Measurements from ENCODE around the gene RNF2. TPM values are rescaled to one million over a fixed set of nuclear protein-coding genes. Genes with fewer than 3 reads are reported as not detected.

RNF2 gene
- polyA plus RNA-seq, 1 experiment = 12.6 TPM

- H3K4me3 ChIP-seq (ENCODE audit: low read depth, low read length) = no peak overlapping the region
- no peak for TF ChIP-seq CTCF (IDR thresholded peaks at IDR 0.05; ENCODE audit: insufficient read depth, low read depth, low read length)
- peaks cover 1% of the 10 kb centered on the region; the same call in 1 of the 2 replicates for H3K36me3 ChIP-seq (ENCODE audit: control insufficient read depth, insufficient read depth, low read length)
- POLR2A ChIA-PET = no interaction called here
- DNase-seq (ENCODE audit: low read depth) = no peak
- no peaks in the 10 kb centered on the region for H3K27me3 ChIP-seq (ENCODE audit: control insufficient read depth, insufficient read depth, low read length)
- CTCF ChIA-PET = no interaction called here
Measured at GRCh38 chr1:185104083-185104482, 58.7 kb downstream of the RNF2 start.

GRCh38 chr1:185105121-185105520 lies 59.8 kb downstream of the RNF2 start:
- TF ChIP-seq CTCF (IDR thresholded peaks at IDR 0.05; ENCODE audit: insufficient read depth, low read depth, low read length) = no peak
- Histone ChIP-seq H3K36me3 (ENCODE audit: control insufficient read depth, insufficient read depth, low read length) (peaks cover 1% of the 10 kb centered on the region; the same call in 1 of the 2 replicates), H3K27me3 (ENCODE audit: control insufficient read depth, insufficient read depth, low read length) (no peaks in the 10 kb centered on the region), H3K4me3 (ENCODE audit: low read depth, low read length) (no peak overlapping the region)
- POLR2A ChIA-PET = no interaction called here
- DNase-seq (ENCODE audit: low read depth) = no peak
- CTCF ChIA-PET = interaction anchor here (0.9 kb wide), 1 partner anchor 39 kb away, joined by 4 read pairs; no protein-coding TSS in a partner anchor

- ChIA-PET CTCF (interaction anchor here (0.7 to 1.2 kb wide), 2 partner anchors 13 to 43 kb away, joined by 3 to 5 read pairs; no protein-coding TSS in a partner anchor), POLR2A (no interaction called here)
- H3K4me3 ChIP-seq (ENCODE audit: low read depth, low read length) = no peak overlapping the region
- TF ChIP-seq CTCF (IDR thresholded peaks at IDR 0.05; ENCODE audit: insufficient read depth, low read depth, low read length) = no peak
- no peaks in the 10 kb centered on the region for H3K27me3 ChIP-seq (ENCODE audit: control insufficient read depth, insufficient read depth, low read length)
- no peak for DNase-seq (ENCODE audit: low read depth)
- H3K36me3 ChIP-seq (ENCODE audit: control insufficient read depth, insufficient read depth, low read length) = peaks cover 1% of the 10 kb centered on the region; the same call in 1 of the 2 replicates
Measured at GRCh38 chr1:185108321-185108720, 63.0 kb downstream of the RNF2 start.

GRCh38 chr1:185110145-185110544 lies 64.8 kb downstream of the RNF2 start:
- no peak overlapping the region for H3K4me3 ChIP-seq (ENCODE audit: low read depth, low read length)
- TF ChIP-seq CTCF (IDR thresholded peaks at IDR 0.05; ENCODE audit: insufficient read depth, low read depth, low read length) = no peak
- CTCF ChIA-PET = no interaction called here
- POLR2A ChIA-PET = no interaction called here
- no peak for DNase-seq (ENCODE audit: low read depth)
- no peaks in the 10 kb centered on the region for H3K27me3 ChIP-seq (ENCODE audit: control insufficient read depth, insufficient read depth, low read length)
- H3K36me3 ChIP-seq (ENCODE audit: control insufficient read depth, insufficient read depth, low read length) = no peaks in the 10 kb centered on the region

GRCh38 chr1:185111873-185112272 lies 66.5 kb downstream of the RNF2 start:
- DNase-seq (ENCODE audit: low read depth) = no peak
- CTCF ChIA-PET = no interaction called here
- no peak overlapping the region for H3K4me3 ChIP-seq (ENCODE audit: low read depth, low read length)
- POLR2A ChIA-PET = no interaction called here
- H3K36me3 ChIP-seq (ENCODE audit: control insufficient read depth, insufficient read depth, low read length) = no peaks in the 10 kb centered on the region
- H3K27me3 ChIP-seq (ENCODE audit: control insufficient read depth, insufficient read depth, low read length) = no peaks in the 10 kb centered on the region
- TF ChIP-seq CTCF (IDR thresholded peaks at IDR 0.05; ENCODE audit: insufficient read depth, low read depth, low read length) = no peak
